ENCODE data around the gene NACC1.

NACC1 gene

DNA sequence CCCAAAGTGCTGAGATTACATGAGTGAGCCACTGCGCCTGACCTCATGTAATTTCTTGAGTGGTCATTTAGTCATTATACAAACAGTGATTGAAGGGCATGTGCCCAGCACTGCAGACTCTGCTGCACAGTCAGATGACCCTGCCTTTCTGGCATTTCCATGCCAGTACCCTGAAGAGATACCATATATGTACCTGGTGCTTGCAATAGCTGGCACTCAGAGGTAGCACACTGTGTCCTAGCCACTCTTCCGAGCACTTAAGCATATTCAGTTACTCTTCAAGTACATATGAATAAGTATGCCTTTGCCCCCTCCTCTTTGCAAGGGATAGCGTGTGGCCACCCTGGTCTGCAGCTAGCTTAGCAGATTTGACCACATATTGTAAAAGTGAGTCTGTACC, 16.6 kb downstream of the NACC1 start:
- no peak overlapping the region for H3K27ac ChIP-seq (ENCODE audit: extremely low read depth, low read depth, low read length)
- H3K4me1 ChIP-seq (ENCODE audit: control insufficient read depth, insufficient read depth, low read length), result no peaks in the 10 kb centered on the region
- ChIA-PET POLR2A (interaction anchor here (1.0 kb wide), 1 partner anchor 18 kb away, joined by 4 read pairs; no protein-coding TSS in a partner anchor), CTCF (interaction anchor here (0.5 kb wide), 2 partner anchors 19 to 169 kb away, joined by 3 to 5 read pairs; no protein-coding TSS in a partner anchor)
- TF ChIP-seq ZNF521 (tag by site-specific recombination; IDR thresholded peaks at IDR 0.05) (no peak), ZNF670 (tag by site-specific recombination; IDR thresholded peaks at IDR 0.05; ENCODE audit: low read depth) (no peak), PRDM1 (tag by site-specific recombination; IDR thresholded peaks at IDR 0.05) (no peak), ZNF37A (tag by site-specific recombination; IDR thresholded peaks at IDR 0.05) (no peak), ZNF416 (tag by site-specific recombination; IDR thresholded peaks at IDR 0.05) (no peak), PRDM6 (tag by site-specific recombination; IDR thresholded peaks at IDR 0.05) (no peak), ZNF76 (tag by site-specific recombination; IDR thresholded peaks at IDR 0.05; ENCODE audit: borderline replicate concordance, low read depth) (no peak)
- no peaks in the 10 kb centered on the region for H3K9me3 ChIP-seq (ENCODE audit: control insufficient read depth, insufficient read depth, low read depth, low read length)
- peaks cover 11 to 62% of the 10 kb centered on the region in 2 experiments; a peak in 2 of 3 replicates for H3K36me3 ChIP-seq (ENCODE audit: control insufficient read depth in 2 of 2, insufficient read depth in 1 of 2, low read length in 2 of 2)
- no peak overlapping the region for H3K4me3 ChIP-seq (ENCODE audit: low read depth, low read length)

DNA sequence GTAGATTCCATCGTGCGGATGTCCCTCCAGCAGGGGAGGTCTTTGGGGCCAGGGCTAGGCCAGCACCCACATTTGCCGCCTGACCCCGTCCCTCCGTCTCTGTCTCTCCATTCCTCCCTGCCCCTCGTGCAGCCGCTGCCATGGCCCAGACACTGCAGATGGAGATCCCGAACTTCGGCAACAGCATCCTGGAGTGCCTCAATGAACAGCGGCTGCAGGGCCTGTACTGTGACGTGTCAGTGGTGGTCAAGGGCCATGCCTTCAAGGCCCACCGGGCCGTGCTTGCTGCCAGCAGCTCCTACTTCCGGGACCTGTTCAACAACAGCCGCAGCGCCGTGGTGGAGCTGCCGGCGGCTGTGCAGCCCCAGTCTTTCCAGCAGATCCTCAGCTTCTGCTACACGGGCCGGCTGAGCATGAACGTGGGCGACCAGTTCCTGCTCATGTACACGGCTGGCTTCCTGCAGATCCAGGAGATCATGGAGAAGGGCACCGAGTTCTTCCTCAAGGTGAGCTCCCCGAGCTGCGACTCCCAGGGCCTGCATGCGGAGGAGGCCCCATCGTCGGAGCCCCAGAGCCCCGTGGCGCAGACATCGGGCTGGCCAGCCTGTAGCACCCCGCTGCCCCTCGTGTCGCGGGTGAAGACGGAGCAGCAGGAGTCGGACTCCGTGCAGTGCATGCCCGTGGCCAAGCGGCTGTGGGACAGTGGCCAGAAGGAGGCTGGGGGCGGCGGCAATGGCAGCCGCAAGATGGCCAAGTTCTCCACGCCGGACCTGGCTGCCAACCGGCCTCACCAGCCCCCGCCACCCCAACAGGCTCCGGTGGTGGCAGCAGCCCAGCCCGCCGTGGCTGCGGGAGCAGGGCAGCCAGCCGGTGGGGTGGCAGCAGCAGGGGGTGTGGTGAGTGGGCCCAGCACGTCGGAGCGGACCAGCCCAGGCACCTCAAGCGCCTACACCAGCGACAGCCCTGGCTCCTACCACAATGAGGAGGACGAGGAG, 17.3 kb downstream of the NACC1 start:
- Histone ChIP-seq H3K36me3 (ENCODE audit: control insufficient read depth in 2 of 2, insufficient read depth in 1 of 2, low read length in 2 of 2) (peaks cover 11 to 62% of the 10 kb centered on the region in 2 experiments; a peak in 2 of 3 replicates), H3K4me1 (ENCODE audit: control insufficient read depth, insufficient read depth, low read length) (no peaks in the 10 kb centered on the region), H3K4me3 (ENCODE audit: low read depth, low read length) (no peak overlapping the region), H3K27ac (ENCODE audit: extremely low read depth, low read depth, low read length) (no peak overlapping the region), H3K9me3 (ENCODE audit: control insufficient read depth, insufficient read depth, low read depth, low read length) (no peaks in the 10 kb centered on the region)
- ChIA-PET CTCF (interaction anchor here (0.5 kb wide), 1 partner anchor 20 kb away, joined by 3 read pairs; no protein-coding TSS in a partner anchor), POLR2A (interaction anchor here (1.0 kb wide), 1 partner anchor 17 kb away, joined by 4 read pairs; no protein-coding TSS in a partner anchor)
- TF ChIP-seq ZNF658 (tag by site-specific recombination; IDR thresholded peaks at IDR 0.05) (no peak), ZNF24 (tag by site-specific recombination; IDR thresholded peaks at IDR 0.05) (no peak), ZSCAN4 (tag by site-specific recombination; IDR thresholded peaks at IDR 0.05) (no peak), ZNF791 (tag by site-specific recombination; IDR thresholded peaks at IDR 0.05) (no peak), GLI2 (tag by site-specific recombination; IDR thresholded peaks at IDR 0.05; ENCODE audit: borderline replicate concordance, low read depth) (no peak), ZNF449 (tag by site-specific recombination; IDR thresholded peaks at IDR 0.05) (no peak), ZNF561 (tag by site-specific recombination; IDR thresholded peaks at IDR 0.05; ENCODE audit: borderline replicate concordance) (no peak), ZNF302 (tag by site-specific recombination; IDR thresholded peaks at IDR 0.05; ENCODE audit: low read depth) (no peak), ZNF544 (tag by site-specific recombination; IDR thresholded peaks at IDR 0.05) (no peak), ZFP41 (tag by site-specific recombination; IDR thresholded peaks at IDR 0.05; ENCODE audit: borderline replicate concordance) (no peak), ZBTB7A (tag by site-specific recombination; IDR thresholded peaks at IDR 0.05; ENCODE audit: low read depth) (no peak), ZNF785 (tag by site-specific recombination; IDR thresholded peaks at IDR 0.05) (no peak)
